ENCODE data around the gene RNF144A. TPM values are rescaled to one million over a fixed set of nuclear protein-coding genes. Genes with fewer than 3 reads are reported as not detected.

RNF144A gene
- total RNA-seq, 2 donors from 2014 or later: 17.2 to 66.1 TPM

GRCh38 chr2:7043690-7044089, 126.5 kb downstream of the RNF144A start:
- no peaks in the 10 kb centered on the region for H3K9me3 Mint-ChIP-seq
- no peak overlapping the region for H3K27ac Mint-ChIP-seq
- H3K36me3 Mint-ChIP-seq: peaks cover 31% of the 10 kb centered on the region
- ATAC-seq: no peak
- DNase-seq (ENCODE audit: low spot score): no peak
- no peaks in the 10 kb centered on the region for H3K27me3 Mint-ChIP-seq
- peaks cover 0 to 12% of the 10 kb centered on the region in 2 donors for H3K4me1 Mint-ChIP-seq (ENCODE audit: low read depth in 2 of 2)
- no peak overlapping the region for H3K4me3 Mint-ChIP-seq

DNA sequence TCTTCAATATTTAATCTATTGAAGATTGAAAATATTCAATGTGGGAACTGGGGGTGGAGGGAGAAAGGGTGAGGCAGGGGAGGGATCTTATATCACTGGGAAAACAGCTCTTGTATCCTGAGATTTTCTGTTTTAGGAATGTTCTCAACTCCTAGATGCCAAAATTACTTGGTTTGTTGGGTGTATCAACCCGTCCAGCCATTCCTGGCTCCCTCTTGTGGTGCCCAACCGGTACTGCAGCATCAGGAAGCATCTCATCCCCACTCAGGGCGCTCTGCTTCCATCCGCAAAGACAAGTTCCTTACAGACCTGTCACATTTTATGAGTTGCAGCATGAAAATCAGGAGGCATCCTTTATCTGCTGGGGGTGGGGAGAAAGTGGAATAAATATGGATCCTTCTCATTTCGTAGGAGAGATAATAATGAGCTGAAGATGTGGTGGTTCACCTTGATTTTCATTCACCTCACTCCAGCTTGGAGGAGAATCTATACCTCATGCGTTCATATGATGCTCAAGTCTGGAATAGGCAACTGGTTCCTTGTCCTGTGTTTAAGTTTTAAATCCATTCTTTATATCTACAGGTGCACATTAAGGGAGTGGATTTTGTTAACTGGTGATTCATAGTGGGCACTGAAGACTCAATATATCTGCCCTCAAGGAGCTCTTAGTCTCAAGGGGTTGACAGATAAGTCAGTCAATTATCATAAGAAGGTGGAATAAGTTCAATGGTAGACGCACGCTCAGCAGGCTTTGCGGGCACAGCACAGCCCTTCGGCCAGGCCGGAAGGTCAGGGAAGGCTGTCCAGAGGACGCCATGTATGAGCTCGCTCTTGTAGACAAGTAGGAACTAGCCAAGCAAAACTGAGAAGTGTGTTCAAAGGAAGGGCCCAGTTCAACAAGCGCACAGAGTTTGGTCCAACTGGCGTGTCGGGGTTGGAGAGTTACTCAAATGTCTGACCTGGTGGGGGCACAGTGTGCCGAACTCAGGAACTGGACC, 127.3 kb downstream of the RNF144A start:
- H3K9me3 Mint-ChIP-seq: no peaks in the 10 kb centered on the region
- H3K4me1 Mint-ChIP-seq (ENCODE audit: low read depth in 2 of 2): peaks cover 0 to 12% of the 10 kb centered on the region in 2 donors
- peaks cover 24% of the 10 kb centered on the region for H3K36me3 Mint-ChIP-seq
- H3K27ac Mint-ChIP-seq: no peak overlapping the region
- H3K4me3 Mint-ChIP-seq: no peak overlapping the region
- no peaks in the 10 kb centered on the region for H3K27me3 Mint-ChIP-seq
- ATAC-seq (peak; percentile 62 to 63), DNase-seq (ENCODE audit: low spot score) (peak; percentile 87)

- Mint-ChIP-seq H3K27me3 (peaks cover 0 to 1% of the 10 kb centered on the region in 2 donors), H3K36me3 (peaks cover 23% of the 10 kb centered on the region), H3K27ac (no peak overlapping the region), H3K9me3 (no peaks in the 10 kb centered on the region), H3K4me1 (ENCODE audit: low read depth in 2 of 2) (peaks cover 0 to 12% of the 10 kb centered on the region in 2 donors), H3K4me3 (no peak overlapping the region)
- DNase-seq (ENCODE audit: low spot score) (no peak), ATAC-seq (no peak)
Measured at GRCh38 chr2:7045601-7046590, 128.7 kb downstream of the RNF144A start.

DNA sequence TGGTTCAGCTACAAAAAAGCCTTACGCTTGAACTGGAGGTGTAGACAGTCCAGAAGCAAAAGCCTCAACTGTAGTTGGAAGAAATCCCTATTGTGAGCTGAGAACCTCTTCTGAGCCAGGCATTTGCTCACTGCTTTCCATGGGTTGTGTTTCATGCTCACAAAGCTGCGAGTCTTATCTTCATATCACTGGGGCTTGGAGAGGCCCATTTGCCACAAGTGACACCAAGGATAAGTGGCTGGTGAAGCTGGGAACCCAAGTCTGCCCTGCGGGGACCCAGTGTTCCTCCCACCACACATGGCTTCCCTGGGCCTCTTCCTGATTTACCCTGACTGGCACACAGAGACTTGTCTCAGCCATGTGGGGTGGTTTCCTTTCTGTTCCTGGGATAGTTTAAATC, 130.4 kb downstream of the RNF144A start:
- H3K36me3 Mint-ChIP-seq: peaks cover 18% of the 10 kb centered on the region
- DNase-seq (ENCODE audit: low spot score) (no peak), ATAC-seq (no peak)
- H3K9me3 Mint-ChIP-seq: no peaks in the 10 kb centered on the region
- H3K4me3 Mint-ChIP-seq: no peak overlapping the region
- peaks cover 0 to 2% of the 10 kb centered on the region in 2 donors for H3K27me3 Mint-ChIP-seq
- H3K27ac Mint-ChIP-seq: no peak overlapping the region
- peaks cover 0 to 12% of the 10 kb centered on the region in 2 donors for H3K4me1 Mint-ChIP-seq (ENCODE audit: low read depth in 2 of 2)

GRCh38 chr2:7048762-7049294, 131.6 kb downstream of the RNF144A start:
- Mint-ChIP-seq H3K9me3 (no peaks in the 10 kb centered on the region), H3K4me3 (no peak overlapping the region), H3K27ac (no peak overlapping the region), H3K4me1 (ENCODE audit: low read depth in 2 of 2) (peaks cover 0 to 12% of the 10 kb centered on the region in 2 donors), H3K27me3 (peaks cover 0 to 2% of the 10 kb centered on the region in 2 donors), H3K36me3 (peaks cover 18% of the 10 kb centered on the region)
- DNase-seq (ENCODE audit: low spot score) (no peak), ATAC-seq (no peak)

DNA sequence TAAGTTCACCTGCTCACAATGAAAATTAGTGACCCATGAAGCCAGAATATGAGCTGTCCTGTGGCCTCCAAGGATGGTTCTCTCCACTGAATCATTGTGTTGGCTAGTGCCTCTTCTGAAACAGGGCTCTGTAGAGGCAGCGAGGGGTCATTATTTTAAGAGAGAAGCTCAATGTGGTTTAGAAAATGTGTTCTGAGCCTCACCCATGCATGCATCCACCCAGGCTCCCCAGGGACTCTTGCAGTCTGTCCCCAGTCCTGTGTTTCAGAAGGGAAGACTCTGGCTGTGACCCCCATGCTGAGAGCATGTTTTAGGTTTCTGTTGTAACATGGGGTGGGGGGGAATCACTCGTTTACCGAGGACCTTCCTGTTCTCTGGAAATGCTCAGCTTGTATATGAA, 135.2 kb downstream of the RNF144A start:
- H3K27ac Mint-ChIP-seq: no peak overlapping the region
- ATAC-seq (no peak), DNase-seq (ENCODE audit: low spot score) (no peak)
- peaks cover 3 to 4% of the 10 kb centered on the region in 2 donors for H3K4me1 Mint-ChIP-seq (ENCODE audit: low read depth in 2 of 2)
- no peak overlapping the region for H3K4me3 Mint-ChIP-seq
- peaks cover 6% of the 10 kb centered on the region for H3K36me3 Mint-ChIP-seq
- H3K9me3 Mint-ChIP-seq: no peaks in the 10 kb centered on the region
- H3K27me3 Mint-ChIP-seq: peaks cover 0 to 5% of the 10 kb centered on the region in 2 donors

GRCh38 chr2:7053650-7054265, 136.5 kb downstream of the RNF144A start:
- no peak for DNase-seq (ENCODE audit: low spot score)
- Mint-ChIP-seq H3K27me3 (peaks cover 0 to 5% of the 10 kb centered on the region in 2 donors), H3K9me3 (no peaks in the 10 kb centered on the region), H3K36me3 (peaks cover 6% of the 10 kb centered on the region), H3K4me1 (ENCODE audit: low read depth in 2 of 2) (peaks cover 12 to 17% of the 10 kb centered on the region in 2 donors), H3K27ac (no peak overlapping the region), H3K4me3 (no peak overlapping the region)
- peak in 1 of 2 donors; percentile 15 for ATAC-seq

DNA sequence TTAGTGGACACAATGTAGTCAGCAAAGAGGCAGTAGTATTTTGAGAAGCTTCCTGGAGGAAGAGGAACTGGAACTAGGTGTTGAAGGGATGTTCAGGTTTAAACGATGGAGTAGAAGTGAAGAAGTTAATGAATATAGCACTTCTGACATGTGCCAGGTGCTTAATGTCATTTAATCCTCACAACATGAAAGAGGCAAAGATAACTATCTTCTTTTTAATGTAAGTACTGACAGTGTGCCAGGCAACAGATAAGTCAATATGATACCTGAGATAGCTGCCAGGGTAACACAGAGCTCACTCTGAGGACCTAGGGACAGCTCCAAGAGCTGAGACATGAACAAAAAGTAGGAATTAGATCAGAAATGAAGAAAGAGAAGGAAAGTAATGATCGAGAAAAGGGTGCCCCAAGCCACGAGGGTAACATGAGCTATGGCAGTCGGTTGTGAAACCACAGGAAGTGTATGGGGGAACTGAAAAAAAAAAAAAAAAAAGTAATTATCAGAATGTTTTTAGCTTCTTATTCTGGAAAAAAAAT, 140.7 kb downstream of the RNF144A start:
- Mint-ChIP-seq H3K27ac (peak overlapping the region; percentile 53 to 62), H3K4me1 (ENCODE audit: low read depth in 2 of 2) (peaks cover 17 to 21% of the 10 kb centered on the region in 2 donors), H3K9me3 (peaks cover under 1% of the 10 kb centered on the region), H3K4me3 (peak overlapping the region; percentile 70), H3K36me3 (peaks cover 5% of the 10 kb centered on the region), H3K27me3 (peaks cover 0 to 2% of the 10 kb centered on the region in 2 donors)
- DNase-seq (ENCODE audit: low spot score) (no peak), ATAC-seq (no peak)

GRCh38 chr2:7060156-7060555, 142.9 kb downstream of the RNF144A start:
- Mint-ChIP-seq H3K36me3 (peaks cover 12% of the 10 kb centered on the region), H3K27ac (peak overlapping the region in 1 of 2 donors; percentile 15), H3K9me3 (peaks cover 7% of the 10 kb centered on the region), H3K4me1 (ENCODE audit: low read depth in 2 of 2) (peaks cover 17 to 21% of the 10 kb centered on the region in 2 donors), H3K4me3 (no peak overlapping the region), H3K27me3 (peaks cover 0 to 2% of the 10 kb centered on the region in 2 donors)
- DNase-seq (ENCODE audit: low spot score) (no peak), ATAC-seq (no peak)

- peaks cover 7% of the 10 kb centered on the region for H3K9me3 Mint-ChIP-seq
- H3K4me3 Mint-ChIP-seq: no peak overlapping the region
- DNase-seq (ENCODE audit: low spot score) (no peak), ATAC-seq (no peak)
- peaks cover 0 to 2% of the 10 kb centered on the region in 2 donors for H3K27me3 Mint-ChIP-seq
- peaks cover 12% of the 10 kb centered on the region for H3K36me3 Mint-ChIP-seq
- H3K27ac Mint-ChIP-seq: peak overlapping the region in 1 of 2 donors; percentile 15
- H3K4me1 Mint-ChIP-seq (ENCODE audit: low read depth in 2 of 2): peaks cover 17 to 21% of the 10 kb centered on the region in 2 donors
Measured at GRCh38 chr2:7060631-7061449, 143.6 kb downstream of the RNF144A start.

GRCh38 chr2:7061450-7061789, 144.2 kb downstream of the RNF144A start:
- Mint-ChIP-seq H3K4me3 (no peak overlapping the region), H3K9me3 (peaks cover 7% of the 10 kb centered on the region), H3K27ac (no peak overlapping the region), H3K4me1 (ENCODE audit: low read depth in 2 of 2) (peaks cover 17 to 21% of the 10 kb centered on the region in 2 donors), H3K27me3 (peaks cover 0 to 2% of the 10 kb centered on the region in 2 donors), H3K36me3 (peaks cover 12% of the 10 kb centered on the region)
- ATAC-seq: no peak
- no peak for DNase-seq (ENCODE audit: low spot score)

- Mint-ChIP-seq H3K4me3 (no peak overlapping the region), H3K36me3 (peaks cover 12% of the 10 kb centered on the region), H3K9me3 (peaks cover 7% of the 10 kb centered on the region), H3K27ac (no peak overlapping the region), H3K27me3 (no peaks in the 10 kb centered on the region), H3K4me1 (ENCODE audit: low read depth in 2 of 2) (peaks cover 17 to 21% of the 10 kb centered on the region in 2 donors)
- ATAC-seq (no peak), DNase-seq (ENCODE audit: low spot score) (no peak)
Measured at GRCh38 chr2:7061921-7062320, 144.7 kb downstream of the RNF144A start.

Measured in natural killer cell treated with Interleukin-12 subunit alpha and Interleukin-12 subunit beta and Interleukin-15 and Interleukin-18, amount 100 ng/mL, for 72 hours (primary cell).